OCI-LY1 (cell line): ENCODE results near the gene PCLO.

Experiments
- H2AFZ ChIP-seq: fragments of 200-600 bp; sonication (generic), shearing (Covaris generic); 2 replicates; pipeline ENCODE4 v1.6.0; 2014; ENCODE audit warnings: antibody characterized with exemption, mild to moderate bottlenecking, low read length
- H3F3A ChIP-seq: fragments of 200-600 bp; sonication (generic), shearing (Covaris generic); 2 replicates; pipeline ENCODE4 v1.6.0; 2014; ENCODE audit warnings: mild to moderate bottlenecking, antibody characterized with exemption, low read length, moderate library complexity; ENCODE audit not compliant: insufficient read depth
- H3K27ac ChIP-seq: fragments of 200-600 bp; sonication (generic); 2 replicates; pipeline ENCODE4 v1.5.1; 2014; ENCODE audit warnings: low read length, mixed run types, mild to moderate bottlenecking, low read depth; ENCODE audit not compliant: poor library complexity, severe bottlenecking
- H3K27me3 ChIP-seq: fragments of 200-600 bp; sonication (generic); 2 replicates; pipeline ENCODE4 v1.6.0; 2014; ENCODE audit warnings: antibody characterized with exemption, mild to moderate bottlenecking, low read length, moderate library complexity; ENCODE audit not compliant: insufficient read depth
- H3K36me3 ChIP-seq: fragments of 200-600 bp; sonication (generic); 2 replicates; pipeline ENCODE4 v1.6.1; 2014; ENCODE audit warnings: mild to moderate bottlenecking, antibody characterized with exemption, low read length, moderate library complexity, mixed read lengths; ENCODE audit not compliant: insufficient read depth
- H3K4me1 ChIP-seq: fragments of 200-600 bp; sonication (generic); 2 replicates; pipeline ENCODE4 v1.5.1; 2014; ENCODE audit warnings: mild to moderate bottlenecking, low read length, moderate library complexity; ENCODE audit not compliant: insufficient read depth, severe bottlenecking
- H3K4me2 ChIP-seq: fragments of 200-600 bp; sonication (generic), shearing (Covaris generic); 2 replicates; pipeline ENCODE4 v1.6.1; 2014; ENCODE audit warnings: low read length
- H3K4me3 ChIP-seq: fragments of 200-600 bp; sonication (generic); 2 replicates; pipeline ENCODE4 v1.5.1; 2014; ENCODE audit warnings: low read length, low read depth, mild to moderate bottlenecking, mixed read lengths; ENCODE audit not compliant: poor library complexity, severe bottlenecking
- H3K79me2 ChIP-seq: fragments of 200-600 bp; shearing (Covaris generic); 2 replicates; pipeline ENCODE4 v1.6.1; 2016; ENCODE audit warnings: mixed run types, low read length, mixed read lengths; ENCODE audit not compliant: insufficient read depth
- H3K9ac ChIP-seq: fragments of 200-600 bp; sonication (generic), shearing (Covaris generic); 2 replicates; pipeline ENCODE4 v1.6.1; 2014; ENCODE audit warnings: mild to moderate bottlenecking, low read length, mixed read lengths
- H3K9me2 ChIP-seq: fragments of 200-600 bp; sonication (generic), shearing (Covaris generic); 2 replicates; pipeline ENCODE4 v1.6.1; 2014; ENCODE audit warnings: low read depth, mild to moderate bottlenecking, low read length, mixed read lengths
- H3K9me3 ChIP-seq: fragments of 200-600 bp; shearing (Covaris generic); 2 replicates; pipeline ENCODE4 v1.6.1; 2014; ENCODE audit warnings: low read length, mixed read lengths
- H4K20me1 ChIP-seq: fragments of 200-600 bp; sonication (generic), shearing (Covaris generic); 2 replicates; pipeline ENCODE4 v1.6.0; 2016; ENCODE audit warnings: mild to moderate bottlenecking, low read length; ENCODE audit not compliant: insufficient read depth
- EZH2 ChIP-seq: fragments of 200-600 bp; sonication (generic), shearing (Covaris generic); IDR thresholded peaks from 2 replicates; pipeline ENCODE4 v1.8.0; 2017; ENCODE audit warnings: borderline replicate concordance, mixed run types, mild to moderate bottlenecking, antibody characterized with exemption, low read length, moderate library complexity, mixed read lengths
- TF ChIP-seq, protein P1 (sequence below): fragments of 200-600 bp; sonication (generic), shearing (Covaris generic); IDR thresholded peaks from 2 replicates; pipeline ENCODE4 v1.5.1; 2017; ENCODE audit warnings: mild to moderate bottlenecking, antibody characterized with exemption, low read length, moderate library complexity, mixed read lengths

The PCLO gene

DNA sequence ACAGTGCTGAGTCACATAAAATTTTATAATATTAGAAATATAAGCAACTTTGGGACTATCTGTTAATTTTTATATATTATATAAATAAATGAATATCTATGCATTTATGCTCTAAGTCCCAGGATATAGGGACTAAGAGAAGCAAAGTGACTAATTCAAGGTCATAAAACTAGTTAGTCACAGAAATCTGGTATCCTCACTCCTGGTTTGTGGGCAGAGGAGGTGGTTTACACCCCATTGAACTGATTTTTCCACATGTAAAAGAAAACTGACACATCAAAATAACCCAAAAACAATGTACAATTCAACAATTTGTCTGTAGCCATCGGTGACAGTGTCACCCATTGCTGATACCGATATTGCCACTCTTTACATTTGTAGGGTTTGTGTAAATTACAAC lies 3.0 kb downstream of the PCLO start:
- Histone ChIP-seq H2AFZ (no peak overlapping the region), H3K36me3 (no peaks in the 10 kb centered on the region), H3K4me3 (no peak overlapping the region), H3K4me2 (no peak overlapping the region), H3K9me3 (no peaks in the 10 kb centered on the region), H4K20me1 (no peaks in the 10 kb centered on the region), H3K4me1 (no peaks in the 10 kb centered on the region), H3F3A (no peaks in the 10 kb centered on the region), H3K79me2 (no peaks in the 10 kb centered on the region), H3K9ac (no peak overlapping the region), H3K27ac (no peak overlapping the region), H3K9me2 (no peaks in the 10 kb centered on the region), H3K27me3 (no peaks in the 10 kb centered on the region)
- TF ChIP-seq, protein P1, sequence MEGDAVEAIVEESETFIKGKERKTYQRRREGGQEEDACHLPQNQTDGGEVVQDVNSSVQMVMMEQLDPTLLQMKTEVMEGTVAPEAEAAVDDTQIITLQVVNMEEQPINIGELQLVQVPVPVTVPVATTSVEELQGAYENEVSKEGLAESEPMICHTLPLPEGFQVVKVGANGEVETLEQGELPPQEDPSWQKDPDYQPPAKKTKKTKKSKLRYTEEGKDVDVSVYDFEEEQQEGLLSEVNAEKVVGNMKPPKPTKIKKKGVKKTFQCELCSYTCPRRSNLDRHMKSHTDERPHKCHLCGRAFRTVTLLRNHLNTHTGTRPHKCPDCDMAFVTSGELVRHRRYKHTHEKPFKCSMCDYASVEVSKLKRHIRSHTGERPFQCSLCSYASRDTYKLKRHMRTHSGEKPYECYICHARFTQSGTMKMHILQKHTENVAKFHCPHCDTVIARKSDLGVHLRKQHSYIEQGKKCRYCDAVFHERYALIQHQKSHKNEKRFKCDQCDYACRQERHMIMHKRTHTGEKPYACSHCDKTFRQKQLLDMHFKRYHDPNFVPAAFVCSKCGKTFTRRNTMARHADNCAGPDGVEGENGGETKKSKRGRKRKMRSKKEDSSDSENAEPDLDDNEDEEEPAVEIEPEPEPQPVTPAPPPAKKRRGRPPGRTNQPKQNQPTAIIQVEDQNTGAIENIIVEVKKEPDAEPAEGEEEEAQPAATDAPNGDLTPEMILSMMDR: no peak
- no peak for TF ChIP-seq EZH2

DNA sequence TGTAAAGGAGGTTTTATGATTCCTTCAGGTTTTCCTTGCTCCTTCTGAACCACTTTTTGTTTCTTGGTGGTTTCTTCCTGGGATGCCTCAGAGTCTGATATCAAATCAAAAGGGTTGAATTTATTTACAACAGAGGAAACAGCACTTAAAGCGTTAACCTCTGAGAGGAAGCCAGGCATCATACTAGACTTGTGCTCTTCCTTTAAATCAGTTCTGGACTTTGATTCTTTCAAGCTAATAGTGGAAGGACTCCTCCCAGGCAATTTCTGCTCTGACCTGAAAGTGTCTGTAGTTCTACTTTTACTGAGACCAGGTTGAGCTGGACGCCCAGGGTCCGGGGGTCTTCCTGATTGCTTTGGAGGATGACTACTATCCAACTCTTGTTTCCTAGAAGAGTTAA lies 6.7 kb downstream of the PCLO start:
- no peak overlapping the region for H3K9ac ChIP-seq
- no peak overlapping the region for H2AFZ ChIP-seq
- H3K36me3 ChIP-seq: no peaks in the 10 kb centered on the region
- H3K4me1 ChIP-seq: no peaks in the 10 kb centered on the region
- TF ChIP-seq, protein P1: no peak
- no peak for TF ChIP-seq EZH2
- no peaks in the 10 kb centered on the region for H3K9me2 ChIP-seq
- H3F3A ChIP-seq: no peaks in the 10 kb centered on the region
- H3K27ac ChIP-seq: no peak overlapping the region
- no peak overlapping the region for H3K4me3 ChIP-seq
- no peaks in the 10 kb centered on the region for H3K79me2 ChIP-seq
- H3K4me2 ChIP-seq: no peak overlapping the region
- H3K27me3 ChIP-seq: no peaks in the 10 kb centered on the region
- H4K20me1 ChIP-seq: no peaks in the 10 kb centered on the region
- no peaks in the 10 kb centered on the region for H3K9me3 ChIP-seq

DNA sequence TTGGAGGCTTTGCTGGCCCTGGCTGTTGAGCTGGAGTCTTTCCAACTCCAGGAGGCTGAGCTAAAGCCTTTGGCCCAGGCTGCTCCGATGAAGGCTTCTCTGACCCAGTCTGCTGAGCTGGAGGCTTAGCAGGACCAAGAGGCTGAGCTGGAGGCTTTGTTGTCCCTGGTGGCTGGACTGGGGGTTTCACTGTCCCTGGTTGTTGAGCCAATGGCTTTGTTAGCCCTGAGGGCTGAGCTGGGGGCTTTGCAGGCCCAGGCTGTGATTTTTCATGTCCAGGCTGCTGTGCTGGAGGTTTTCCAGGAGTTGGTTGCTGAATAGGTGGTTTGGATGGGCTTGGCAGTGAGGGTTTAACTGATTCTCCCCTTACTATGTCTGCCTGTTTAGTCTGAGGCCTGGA lies 7.3 kb downstream of the PCLO start:
- Histone ChIP-seq H3K9ac (no peak overlapping the region), H3K4me2 (no peak overlapping the region), H3K4me3 (no peak overlapping the region), H3K9me2 (no peaks in the 10 kb centered on the region), H3K27ac (no peak overlapping the region), H2AFZ (no peak overlapping the region), H3K36me3 (no peaks in the 10 kb centered on the region), H3K79me2 (no peaks in the 10 kb centered on the region), H4K20me1 (no peaks in the 10 kb centered on the region), H3K27me3 (no peaks in the 10 kb centered on the region), H3K4me1 (no peaks in the 10 kb centered on the region), H3F3A (no peaks in the 10 kb centered on the region), H3K9me3 (no peaks in the 10 kb centered on the region)
- TF ChIP-seq, protein P1: no peak
- no peak for TF ChIP-seq EZH2
